Fibroblast of skin of right quadriceps (primary cell): Measurements from ENCODE around the gene SENP5.
"Not testable (repeated sequence)": the region's sequence is repeated elsewhere in the genome, so short reads cannot be mapped to it uniquely, and the experiment has no call there.

Experiments used
- DNase-seq: peaks from one replicate; pipeline ENCODE4 v3.0.0-alpha.2; 2013

The SENP5 gene, protein sequence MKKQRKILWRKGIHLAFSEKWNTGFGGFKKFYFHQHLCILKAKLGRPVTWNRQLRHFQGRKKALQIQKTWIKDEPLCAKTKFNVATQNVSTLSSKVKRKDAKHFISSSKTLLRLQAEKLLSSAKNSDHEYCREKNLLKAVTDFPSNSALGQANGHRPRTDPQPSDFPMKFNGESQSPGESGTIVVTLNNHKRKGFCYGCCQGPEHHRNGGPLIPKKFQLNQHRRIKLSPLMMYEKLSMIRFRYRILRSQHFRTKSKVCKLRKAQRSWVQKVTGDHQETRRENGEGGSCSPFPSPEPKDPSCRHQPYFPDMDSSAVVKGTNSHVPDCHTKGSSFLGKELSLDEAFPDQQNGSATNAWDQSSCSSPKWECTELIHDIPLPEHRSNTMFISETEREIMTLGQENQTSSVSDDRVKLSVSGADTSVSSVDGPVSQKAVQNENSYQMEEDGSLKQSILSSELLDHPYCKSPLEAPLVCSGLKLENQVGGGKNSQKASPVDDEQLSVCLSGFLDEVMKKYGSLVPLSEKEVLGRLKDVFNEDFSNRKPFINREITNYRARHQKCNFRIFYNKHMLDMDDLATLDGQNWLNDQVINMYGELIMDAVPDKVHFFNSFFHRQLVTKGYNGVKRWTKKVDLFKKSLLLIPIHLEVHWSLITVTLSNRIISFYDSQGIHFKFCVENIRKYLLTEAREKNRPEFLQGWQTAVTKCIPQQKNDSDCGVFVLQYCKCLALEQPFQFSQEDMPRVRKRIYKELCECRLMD

DNA sequence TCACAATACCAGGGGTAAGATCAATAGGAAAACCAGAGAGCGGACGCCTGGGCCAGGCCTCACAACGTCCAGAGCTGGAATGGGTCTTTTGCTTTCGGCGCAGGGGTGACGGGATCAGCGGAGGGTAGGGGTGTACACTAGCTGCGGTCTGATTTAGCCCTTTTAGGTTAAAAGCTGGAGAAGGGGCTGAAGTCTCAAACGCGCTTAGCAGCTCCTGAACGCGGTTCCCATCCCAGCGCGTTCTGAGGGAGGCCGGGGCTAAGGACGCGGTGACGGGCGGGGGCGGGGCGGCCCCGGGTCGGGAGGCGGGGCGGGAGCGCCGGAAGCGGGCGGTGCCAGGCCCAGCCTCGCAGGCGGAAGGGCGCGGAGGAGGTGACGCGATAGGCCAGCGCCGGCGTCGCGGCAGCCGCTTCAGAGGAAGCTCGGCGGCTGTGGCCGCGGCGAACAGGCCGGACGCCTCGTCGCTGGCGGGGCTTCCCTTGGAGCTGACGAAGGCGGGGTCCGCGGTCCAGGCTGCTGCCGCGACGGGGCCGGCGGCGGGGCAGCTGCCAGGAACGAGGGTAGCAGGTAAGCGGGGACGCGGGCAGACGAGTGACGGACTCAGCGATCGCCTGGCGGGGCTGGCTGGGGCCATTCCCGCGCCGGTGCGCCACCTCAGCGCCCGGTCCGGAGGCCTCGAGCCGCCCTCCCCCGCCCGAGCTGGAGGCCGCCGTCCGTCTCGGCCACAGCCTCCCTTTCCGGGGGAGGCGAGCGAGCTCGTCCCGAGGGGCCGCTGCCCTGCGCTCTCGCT, at the start of gene SENP5:
Gene SENP5, plus strand, starts transcription at position 414 of the 790 bp plus-strand sequence. CDS start 17,262 bp downstream, outside the sequence.
- peak; percentile 88 for DNase-seq

DNA sequence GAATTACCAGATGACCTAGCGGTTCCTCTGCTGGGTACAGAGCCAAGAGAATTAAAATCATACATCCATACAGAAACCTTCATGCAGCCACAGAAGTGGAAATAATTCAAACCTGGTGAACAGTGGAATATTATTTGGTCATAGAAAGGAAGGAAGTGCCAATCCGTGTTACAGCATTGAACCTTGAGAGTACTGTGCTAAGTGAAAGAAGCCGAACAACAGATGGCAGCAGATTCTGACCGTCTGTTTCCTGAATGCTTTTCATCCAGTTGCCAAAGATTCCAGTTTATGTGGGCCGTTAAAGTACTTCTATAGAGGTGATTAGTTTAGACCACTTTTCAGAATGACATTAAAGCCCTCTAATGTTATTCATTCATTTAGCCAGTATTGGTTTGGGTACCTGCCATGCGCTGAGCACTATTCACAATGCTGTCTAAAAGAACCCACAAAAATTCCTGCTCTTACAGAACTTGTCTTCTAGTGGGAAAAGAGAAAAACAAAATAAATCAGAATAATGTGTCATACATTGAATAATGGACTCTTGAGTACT, 45.8 kb upstream of the SENP5 start:
- no peak for DNase-seq

GRCh38 chr3:196829651-196830050, 38.1 kb upstream of the SENP5 start:
- not testable (repeated sequence) for DNase-seq

GRCh38 chr3:196835086-196835485, 32.6 kb upstream of the SENP5 start:
- no peak for DNase-seq

DNA sequence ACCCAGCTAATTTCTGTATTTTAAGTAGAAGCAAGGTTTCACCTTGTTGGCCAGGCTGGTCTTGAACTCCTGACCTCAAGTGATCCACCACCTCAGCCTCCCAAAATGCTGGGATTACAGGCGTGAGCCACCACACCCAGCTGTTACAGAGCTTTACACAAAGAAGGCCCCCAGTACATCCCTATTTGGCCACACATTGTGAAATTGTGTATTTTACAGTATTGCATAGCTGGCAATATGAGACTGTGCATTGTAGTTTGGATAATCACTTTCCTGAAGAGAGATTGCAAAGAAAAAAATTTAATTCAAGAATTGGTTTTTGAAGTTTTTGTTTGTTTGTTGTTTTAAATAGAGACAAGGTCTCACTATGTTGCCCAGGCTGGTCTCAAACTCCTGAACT, 31.1 kb upstream of the SENP5 start:
- DNase-seq, result not testable (repeated sequence)

GRCh38 chr3:196837819-196838420, 29.8 kb upstream of the SENP5 start:
- peak; percentile 52 for DNase-seq

- DNase-seq, result not testable (repeated sequence)
These were observed 28.4 kb upstream of the SENP5 start for GRCh38 chr3:196839351-196839750.

GRCh38 chr3:196842567-196843434, 24.9 kb upstream of the SENP5 start:
- DNase-seq, result no peak

DNA sequence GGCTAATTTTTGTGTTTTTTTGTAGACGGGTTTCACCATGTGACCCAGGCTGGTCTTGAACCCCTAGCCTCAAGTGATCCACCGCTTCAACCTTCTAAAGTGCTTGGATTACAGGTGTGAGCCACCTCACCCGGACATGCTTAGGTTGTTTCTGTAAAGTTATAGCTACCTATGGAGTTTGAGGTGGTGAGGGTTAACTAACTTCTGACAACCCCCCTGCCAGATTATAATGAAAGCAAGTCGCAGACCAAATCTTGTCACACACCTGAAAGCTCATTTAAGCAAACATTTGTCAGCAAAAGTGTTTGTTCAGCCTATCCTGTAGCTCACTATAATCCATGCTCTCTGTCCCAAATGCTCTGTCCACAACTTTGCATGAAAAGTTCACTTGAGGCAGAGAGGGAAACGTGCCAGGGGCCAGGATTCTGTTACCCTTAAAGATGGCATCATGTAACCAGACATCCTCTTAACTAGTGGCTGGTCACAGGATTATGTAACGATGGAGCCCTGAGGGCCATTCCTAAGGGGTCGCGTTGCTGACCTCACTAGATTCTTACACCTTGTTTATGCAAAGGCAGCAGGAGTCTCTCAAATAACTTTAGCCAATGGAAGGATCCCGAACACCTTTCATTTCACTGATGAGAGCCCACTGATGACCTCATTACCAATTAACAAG, 24.1 kb upstream of the SENP5 start:
- no peak for DNase-seq

GRCh38 chr3:196844235-196845219, 23.2 kb upstream of the SENP5 start:
- DNase-seq, result not testable (repeated sequence)

GRCh38 chr3:196848375-196848774, 19.3 kb upstream of the SENP5 start:
- not testable (repeated sequence) for DNase-seq

- DNase-seq, result no peak
These were observed 18.5 kb upstream of the SENP5 start for GRCh38 chr3:196849180-196849741.

GRCh38 chr3:196863000-196863399, 4.7 kb upstream of the SENP5 start:
- not testable (repeated sequence) for DNase-seq

GRCh38 chr3:196867155-196867506, 589 bp upstream of the SENP5 start:
- no peak for DNase-seq

DNA sequence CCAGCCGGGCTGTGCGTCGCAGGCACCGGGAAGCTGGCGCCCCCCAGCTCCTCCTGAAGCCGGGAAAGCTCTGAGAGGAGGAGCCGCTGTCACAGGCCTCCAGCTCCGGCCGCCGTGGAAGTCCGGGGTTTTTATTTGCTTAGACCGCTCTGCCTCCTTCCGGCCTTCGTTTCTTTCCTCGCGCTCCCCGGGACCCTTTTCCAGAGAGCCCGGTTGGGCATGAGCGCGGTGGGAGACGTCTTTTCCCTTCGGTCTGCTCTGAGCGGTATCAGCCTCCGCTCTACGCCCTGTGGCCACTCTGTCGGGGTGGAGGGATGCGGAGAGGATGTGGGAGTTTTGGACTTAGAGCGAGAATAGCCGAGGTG, 559 bp downstream of the SENP5 start:
- DNase-seq, result peak; percentile 7

GRCh38 chr3:196872316-196872715, 4.6 kb downstream of the SENP5 start:
- no peak for DNase-seq

DNA sequence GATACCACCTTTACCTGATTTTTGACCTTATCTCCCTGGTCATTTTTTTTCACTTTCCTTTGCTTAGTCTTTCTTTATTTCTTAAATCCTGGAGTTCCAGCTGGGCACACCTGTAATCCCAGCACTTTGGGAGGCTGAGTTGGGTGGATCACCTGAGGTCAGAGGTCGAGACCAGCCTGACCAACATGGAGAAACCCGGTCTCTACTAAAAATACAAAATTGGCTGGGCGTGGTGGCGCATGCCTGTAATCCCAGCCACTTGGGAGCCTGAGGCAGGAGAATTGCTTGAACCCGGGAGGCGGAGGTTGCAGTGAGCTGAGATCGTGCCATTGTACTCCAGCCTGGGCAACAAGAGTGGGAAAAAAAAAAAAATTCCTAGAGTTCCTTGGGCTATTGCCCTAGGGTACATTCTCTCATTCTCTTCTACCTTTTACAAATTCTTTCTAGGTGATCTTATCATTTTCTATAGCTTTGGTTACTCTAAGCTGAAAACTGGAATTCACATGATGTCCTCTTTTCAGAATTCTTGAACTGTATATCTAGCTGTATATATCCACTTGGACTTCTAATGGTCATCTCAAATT, 6.9 kb downstream of the SENP5 start:
- DNase-seq, result not testable (repeated sequence)

GRCh38 chr3:196875258-196875657, 7.5 kb downstream of the SENP5 start:
- DNase-seq, result no peak

DNA sequence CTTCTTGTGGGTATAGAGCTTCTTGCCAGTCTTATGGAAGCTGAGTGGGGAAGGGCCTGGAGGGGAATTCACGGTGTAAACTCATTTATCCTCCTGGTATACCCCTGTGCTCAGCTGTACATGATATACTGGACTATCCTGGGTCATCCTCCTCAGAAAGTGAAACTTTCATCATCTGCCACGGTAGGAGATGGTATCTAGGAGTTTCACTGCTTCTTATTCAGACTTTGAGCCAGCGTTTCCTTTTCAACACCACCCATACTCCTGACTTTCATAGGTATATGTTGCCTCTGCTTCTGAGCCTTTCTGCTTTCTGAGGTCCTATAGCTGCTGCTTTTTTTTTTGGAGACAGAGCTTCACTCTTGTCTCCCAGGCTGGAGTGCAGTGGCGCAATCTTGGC, 15.6 kb downstream of the SENP5 start:
- DNase-seq, result no peak
